Spleen (tissue), 7 donors: ENCODE measurements around the gene SCUBE1.

Source experiments
- POLR2A ChIP-seq, 3 donors: fragments of 450-650 bp; IDR thresholded peaks; one replicate each; pipeline ENCODE4 v1.5.1; 2017; ENCODE audit warnings: antibody characterized with exemption in 3 of 3, mild to moderate bottlenecking in 1 of 3
- POLR2AphosphoS5 ChIP-seq, 3 donors: sonication (generic); formaldehyde crosslinking; IDR thresholded peaks; one replicate each; pipeline ENCODE4 v1.5.1; 2017; ENCODE audit warnings: antibody characterized with exemption in 3 of 3
- TF ChIP-seq, protein P1 (sequence below), 11 experiments: fragments of 200-600 bp in 7 of 11; fragments of 450-650 bp in 4 of 11; sonication (generic) in 4 of 11; IDR thresholded peaks in 8 of 11; conservative IDR thresholded peaks in 3 of 11; 1 replicate in 7 of 11; 2 replicates in 4 of 11; pipeline versions ENCODE4 v1.4.0 to v1.8.0; 2016 to 2021; ENCODE audit warnings: antibody characterized with exemption in 11 of 11, inconsistent platforms in 4 of 11, mild to moderate bottlenecking in 1 of 11
- donor health status: DM: no; HTN: no; CAD: no; lungs with moderate emphysema.
- donor health status: DM: no; HTN: no; CAD: no.
- donor health status: DM: no; HTN: no; CAD: no.

DNA sequence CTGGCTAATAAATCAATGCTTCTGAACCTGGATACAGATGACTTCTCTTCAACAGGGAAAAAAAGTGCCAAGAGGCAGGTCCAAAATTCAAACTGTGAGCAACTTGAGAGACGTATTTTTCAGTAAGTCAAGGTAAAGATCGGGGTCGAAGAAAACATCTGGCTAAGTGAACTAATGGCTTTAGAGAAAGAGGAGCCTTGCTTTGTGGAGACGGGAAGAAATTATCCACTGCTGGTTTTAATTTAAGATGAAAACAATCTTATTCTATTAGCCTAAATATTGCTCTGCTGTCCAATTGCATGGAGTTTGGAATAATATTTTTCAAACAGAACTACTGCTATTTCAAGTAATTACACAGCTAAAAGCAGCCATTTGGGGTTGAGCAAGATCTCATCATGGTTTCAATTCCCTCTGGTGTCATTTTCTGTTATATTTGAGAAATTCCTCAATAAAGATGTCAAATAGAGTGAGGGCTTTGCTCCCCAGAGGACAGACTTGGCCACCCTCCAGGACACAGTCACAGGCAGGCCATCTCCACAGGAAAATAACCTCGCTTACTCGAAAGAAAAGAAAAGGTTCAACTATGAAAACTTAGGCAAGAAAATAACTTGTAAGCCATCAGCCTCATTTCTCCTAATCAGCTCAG is 29.8 kb downstream of the SCUBE1 start:
- TF ChIP-seq, protein P1, sequence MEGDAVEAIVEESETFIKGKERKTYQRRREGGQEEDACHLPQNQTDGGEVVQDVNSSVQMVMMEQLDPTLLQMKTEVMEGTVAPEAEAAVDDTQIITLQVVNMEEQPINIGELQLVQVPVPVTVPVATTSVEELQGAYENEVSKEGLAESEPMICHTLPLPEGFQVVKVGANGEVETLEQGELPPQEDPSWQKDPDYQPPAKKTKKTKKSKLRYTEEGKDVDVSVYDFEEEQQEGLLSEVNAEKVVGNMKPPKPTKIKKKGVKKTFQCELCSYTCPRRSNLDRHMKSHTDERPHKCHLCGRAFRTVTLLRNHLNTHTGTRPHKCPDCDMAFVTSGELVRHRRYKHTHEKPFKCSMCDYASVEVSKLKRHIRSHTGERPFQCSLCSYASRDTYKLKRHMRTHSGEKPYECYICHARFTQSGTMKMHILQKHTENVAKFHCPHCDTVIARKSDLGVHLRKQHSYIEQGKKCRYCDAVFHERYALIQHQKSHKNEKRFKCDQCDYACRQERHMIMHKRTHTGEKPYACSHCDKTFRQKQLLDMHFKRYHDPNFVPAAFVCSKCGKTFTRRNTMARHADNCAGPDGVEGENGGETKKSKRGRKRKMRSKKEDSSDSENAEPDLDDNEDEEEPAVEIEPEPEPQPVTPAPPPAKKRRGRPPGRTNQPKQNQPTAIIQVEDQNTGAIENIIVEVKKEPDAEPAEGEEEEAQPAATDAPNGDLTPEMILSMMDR (IDR thresholded peaks at IDR 0.05 in 8 of 11, conservative IDR thresholded peaks at IDR 0.05 in 3 of 11): no peak
- no peak for TF ChIP-seq POLR2AphosphoS5 (IDR thresholded peaks at IDR 0.05)
- no peak for TF ChIP-seq POLR2A (IDR thresholded peaks at IDR 0.05)
